ENCODE measurements around the gene LAMTOR5. TPM values are rescaled to one million over a fixed set of nuclear protein-coding genes. Genes with fewer than 3 reads are reported as not detected.
"Not testable (repeated sequence)": the region's sequence is repeated elsewhere in the genome, so short reads cannot be mapped to it uniquely, and the experiment has no call there.

Gene LAMTOR5
- total and polyA plus RNA-seq, 10 donors = 49.6 to 340 (median 90.1) TPM

DNA sequence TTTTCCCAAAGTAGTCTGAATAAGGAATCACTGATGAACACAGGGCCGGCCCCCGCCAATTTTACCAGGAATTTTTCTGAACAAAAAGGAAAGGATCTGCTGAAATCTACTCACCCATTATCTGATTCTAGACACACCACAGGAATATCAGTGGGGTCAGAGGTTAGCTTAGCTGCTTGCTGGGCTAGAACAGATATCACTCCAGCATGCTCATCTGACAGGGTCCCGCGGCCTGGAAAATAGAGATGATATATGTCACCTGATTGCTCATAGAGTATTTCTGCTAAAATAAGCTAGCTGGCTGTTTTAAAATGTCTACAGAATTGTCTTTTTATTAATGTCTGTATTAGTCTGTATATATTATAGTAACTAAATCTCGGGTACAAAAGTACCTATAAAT is 3.7 kb downstream of the LAMTOR5 start:
- intact Hi-C loops (cut with DNase I; ENCODE audit: low total_unique reads) = no loop called here
- Histone ChIP-seq H3K4me3 (no peak overlapping the region), H3K9me3 (no peaks in the 10 kb centered on the region), H3K27ac (no peak overlapping the region), H3K36me3 (peaks cover 5 to 74% (median 67%) of the 10 kb centered on the region in 6 donors), H3K4me1 (peaks cover 18 to 39% (median 29%) of the 10 kb centered on the region in 6 donors), H3K27me3 (replicated peaks in 1 of 7) (no peaks in the 10 kb centered on the region)
- WGBS, 5 donors = 93 to 97% (median 94%) methylated on average over 5 of the region's 5 CpGs
- no peak for DNase-seq
- TF ChIP-seq, protein P1, sequence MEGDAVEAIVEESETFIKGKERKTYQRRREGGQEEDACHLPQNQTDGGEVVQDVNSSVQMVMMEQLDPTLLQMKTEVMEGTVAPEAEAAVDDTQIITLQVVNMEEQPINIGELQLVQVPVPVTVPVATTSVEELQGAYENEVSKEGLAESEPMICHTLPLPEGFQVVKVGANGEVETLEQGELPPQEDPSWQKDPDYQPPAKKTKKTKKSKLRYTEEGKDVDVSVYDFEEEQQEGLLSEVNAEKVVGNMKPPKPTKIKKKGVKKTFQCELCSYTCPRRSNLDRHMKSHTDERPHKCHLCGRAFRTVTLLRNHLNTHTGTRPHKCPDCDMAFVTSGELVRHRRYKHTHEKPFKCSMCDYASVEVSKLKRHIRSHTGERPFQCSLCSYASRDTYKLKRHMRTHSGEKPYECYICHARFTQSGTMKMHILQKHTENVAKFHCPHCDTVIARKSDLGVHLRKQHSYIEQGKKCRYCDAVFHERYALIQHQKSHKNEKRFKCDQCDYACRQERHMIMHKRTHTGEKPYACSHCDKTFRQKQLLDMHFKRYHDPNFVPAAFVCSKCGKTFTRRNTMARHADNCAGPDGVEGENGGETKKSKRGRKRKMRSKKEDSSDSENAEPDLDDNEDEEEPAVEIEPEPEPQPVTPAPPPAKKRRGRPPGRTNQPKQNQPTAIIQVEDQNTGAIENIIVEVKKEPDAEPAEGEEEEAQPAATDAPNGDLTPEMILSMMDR (IDR thresholded peaks at IDR 0.05 in 8 of 11, conservative IDR thresholded peaks at IDR 0.05 in 3 of 11) = no peak
- TF ChIP-seq POLR2AphosphoS5 (IDR thresholded peaks at IDR 0.05) (no peak), POLR2A (IDR thresholded peaks at IDR 0.05) (no peak)

DNA sequence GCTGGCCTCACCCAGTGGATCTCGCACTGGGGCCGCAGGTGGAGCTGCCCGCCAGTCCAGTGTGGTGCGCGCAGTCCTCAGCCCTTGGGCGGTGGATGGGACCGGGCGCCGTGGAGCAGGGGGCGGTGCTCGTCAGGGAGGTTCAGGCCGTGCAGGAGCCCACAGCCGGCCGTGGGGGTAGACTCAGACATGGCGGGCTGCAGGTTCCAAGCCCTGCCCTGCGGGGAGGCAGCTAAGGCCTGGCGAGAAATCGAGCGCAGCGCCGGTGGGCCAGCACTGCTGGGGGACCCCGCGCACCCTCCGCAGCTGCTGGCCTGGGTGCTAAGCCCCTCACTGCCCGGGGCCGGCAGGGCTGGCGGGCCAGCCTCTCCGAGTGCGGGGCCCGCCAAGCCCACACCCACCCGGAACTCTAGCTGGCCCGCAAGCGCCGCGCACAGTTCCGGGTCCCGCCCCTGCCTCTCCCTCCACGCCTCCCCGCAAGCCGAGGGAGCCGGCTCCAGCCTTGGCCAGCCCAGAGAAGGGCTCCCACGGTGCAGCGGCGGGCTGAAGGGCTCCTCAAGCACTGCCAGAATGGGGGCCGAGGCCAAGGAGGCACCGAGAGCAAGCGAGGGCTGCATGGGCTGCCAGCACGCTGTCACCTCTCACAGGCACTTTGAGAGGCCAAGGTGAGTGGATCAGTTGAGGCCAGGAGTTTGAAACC is 11.1 kb downstream of the LAMTOR5 start:
- intact Hi-C loops (cut with DNase I; ENCODE audit: low total_unique reads); DNase-seq; H3K4me3 ChIP-seq; H3K4me1 ChIP-seq; H3K9me3 ChIP-seq; H3K27me3 ChIP-seq (replicated peaks in 1 of 7); H3K27ac ChIP-seq: not testable (repeated sequence)
- TF ChIP-seq POLR2AphosphoS5 (IDR thresholded peaks at IDR 0.05) = peak in 1 of 3 donors; percentile 57
- H3K36me3 ChIP-seq = peaks cover 0 to 76% (median 38%) of the 10 kb centered on the region in 6 donors
- 96 to 98% (median 97%) methylated on average over 31 to 48 of the region's 48 CpGs for WGBS, 5 donors

DNA sequence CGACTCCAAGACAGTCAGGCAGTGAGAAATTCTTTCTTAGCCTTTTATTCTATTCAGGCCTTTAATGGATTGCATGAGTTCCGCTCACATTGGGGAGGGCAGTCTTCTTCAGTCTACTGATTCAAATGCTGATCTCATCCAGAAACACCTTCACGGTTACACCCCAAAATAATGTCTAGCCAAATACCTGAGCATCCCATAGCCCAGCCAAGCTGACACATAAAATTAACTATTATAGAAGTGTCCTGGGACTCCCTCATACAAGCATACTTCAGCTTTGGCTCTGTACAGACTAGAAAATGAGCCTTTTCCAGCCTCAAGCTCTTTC is 13.0 kb downstream of the LAMTOR5 start:
- intact Hi-C loops (cut with DNase I; ENCODE audit: low total_unique reads) = no loop called here
- Histone ChIP-seq H3K4me1 (no peaks in the 10 kb centered on the region), H3K36me3 (peaks cover 0 to 56% (median 19%) of the 10 kb centered on the region in 6 donors), H3K27me3 (replicated peaks in 1 of 7) (no peaks in the 10 kb centered on the region), H3K9me3 (peaks cover 0 to 5% (median 0%) of the 10 kb centered on the region in 8 donors), H3K27ac (peak overlapping the region in 1 of 8 donors; percentile 5), H3K4me3 (no peak overlapping the region)
- no peak for DNase-seq
- WGBS, 5 donors = 89 to 99% (median 95%) methylated on average over 3 of the region's 3 CpGs
- no peak for TF ChIP-seq POLR2A (IDR thresholded peaks at IDR 0.05)
- TF ChIP-seq, protein P1 (IDR thresholded peaks at IDR 0.05 in 8 of 11, conservative IDR thresholded peaks at IDR 0.05 in 3 of 11) = no peak

DNA sequence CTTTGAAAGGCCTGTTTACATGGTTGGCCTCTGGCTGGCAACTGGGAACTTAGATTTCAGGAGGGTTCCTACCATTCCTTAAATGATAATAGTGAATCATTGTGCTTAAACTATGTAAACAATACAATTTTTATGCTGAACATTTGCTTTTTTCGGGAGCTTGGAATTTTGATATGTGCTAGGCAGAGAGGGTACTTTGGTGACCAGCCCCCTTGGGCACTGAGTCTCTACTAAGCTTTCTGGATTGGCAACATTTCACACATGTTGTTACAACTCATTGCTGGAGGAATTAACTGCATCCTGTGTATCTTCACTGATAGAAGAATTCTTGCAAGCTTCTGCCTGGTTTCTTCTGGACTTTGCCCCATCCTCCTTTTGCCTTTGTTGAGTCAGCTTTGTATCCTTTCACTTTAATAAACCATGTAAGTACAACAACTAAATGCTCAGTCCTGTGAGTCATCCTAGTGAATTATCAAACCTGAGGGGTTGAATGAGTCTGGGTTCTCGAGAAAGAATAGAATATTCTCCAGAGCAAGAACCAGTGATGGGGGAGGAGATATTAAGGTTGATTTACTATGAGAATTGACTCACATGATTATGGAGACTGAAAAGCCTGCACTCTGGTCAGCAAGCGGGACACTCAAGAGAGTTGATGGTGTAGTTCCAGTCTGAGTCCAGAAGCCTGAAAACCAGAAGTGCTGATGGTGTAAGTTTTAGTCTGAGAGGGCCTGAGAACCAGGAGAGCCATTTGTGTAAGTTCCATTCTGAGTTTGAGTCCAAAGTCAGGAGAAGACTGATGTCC is 13.6 kb downstream of the LAMTOR5 start:
- WGBS, 5 donors = 67 to 93% (median 87%) methylated on average over 3 of the region's 3 CpGs

More for the DNA sequence above, 13.6 kb downstream of the LAMTOR5 start:
- peak overlapping the region in 1 of 8 donors; percentile 5 for H3K27ac ChIP-seq
- DNase-seq = no peak
- no peak overlapping the region for H3K4me3 ChIP-seq
- H3K4me1 ChIP-seq = peaks cover 0 to 4% (median 0%) of the 10 kb centered on the region in 6 donors
- no peak for TF ChIP-seq POLR2A (IDR thresholded peaks at IDR 0.05)
- TF ChIP-seq POLR2AphosphoS5 (IDR thresholded peaks at IDR 0.05) = no peak
- TF ChIP-seq, protein P1 (IDR thresholded peaks at IDR 0.05 in 8 of 11, conservative IDR thresholded peaks at IDR 0.05 in 3 of 11) = no peak
- H3K27me3 ChIP-seq (replicated peaks in 1 of 7) = no peaks in the 10 kb centered on the region
- intact Hi-C loops (cut with DNase I; ENCODE audit: low total_unique reads) = no loop called here
- peaks cover 0 to 53% (median 16%) of the 10 kb centered on the region in 6 donors for H3K36me3 ChIP-seq
- H3K9me3 ChIP-seq = peaks cover 0 to 5% (median 0%) of the 10 kb centered on the region in 8 donors
